Measurements from ENCODE around the gene VEGFC.

- TF ChIP-seq POLR2A (IDR thresholded peaks at IDR 0.05; ENCODE audit: extremely low read depth, insufficient read length) (no peak), CTCF (IDR thresholded peaks at IDR 0.05; ENCODE audit: low read depth, low read length) (no peak), MAX (IDR thresholded peaks at IDR 0.05; ENCODE audit: low read depth, low read length) (no peak), MYC (IDR thresholded peaks at IDR 0.05; ENCODE audit: low read depth, low read length) (no peak)
Observed at GRCh38 chr4:176782191-176782590, 10.5 kb downstream of the VEGFC start.

All from NB4 (cell line).